ENCODE results near the gene SGCE. TPM values are rescaled to one million over a fixed set of nuclear protein-coding genes. Genes with fewer than 3 reads are reported as not detected.
"Not testable (repeated sequence)": the region's sequence is repeated elsewhere in the genome, so short reads cannot be mapped to it uniquely, and the experiment has no call there.

Gene SGCE, protein sequence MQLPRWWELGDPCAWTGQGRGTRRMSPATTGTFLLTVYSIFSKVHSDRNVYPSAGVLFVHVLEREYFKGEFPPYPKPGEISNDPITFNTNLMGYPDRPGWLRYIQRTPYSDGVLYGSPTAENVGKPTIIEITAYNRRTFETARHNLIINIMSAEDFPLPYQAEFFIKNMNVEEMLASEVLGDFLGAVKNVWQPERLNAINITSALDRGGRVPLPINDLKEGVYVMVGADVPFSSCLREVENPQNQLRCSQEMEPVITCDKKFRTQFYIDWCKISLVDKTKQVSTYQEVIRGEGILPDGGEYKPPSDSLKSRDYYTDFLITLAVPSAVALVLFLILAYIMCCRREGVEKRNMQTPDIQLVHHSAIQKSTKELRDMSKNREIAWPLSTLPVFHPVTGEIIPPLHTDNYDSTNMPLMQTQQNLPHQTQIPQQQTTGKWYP
- 119 TPM for polyA plus RNA-seq (ENCODE audit: insufficient read length)

- peak; percentile 88 for DNase-seq
These were observed at the start of gene SGCE for GRCh38 chr7:94655848-94656657. Gene SGCE, minus strand, starts transcription at chr7:94656133. Its CDS starts 35 bp downstream, at chr7:94656098.

GRCh38 chr7:94705155-94706021, 49.5 kb upstream of the SGCE start:
- not testable (repeated sequence) for DNase-seq

DNA sequence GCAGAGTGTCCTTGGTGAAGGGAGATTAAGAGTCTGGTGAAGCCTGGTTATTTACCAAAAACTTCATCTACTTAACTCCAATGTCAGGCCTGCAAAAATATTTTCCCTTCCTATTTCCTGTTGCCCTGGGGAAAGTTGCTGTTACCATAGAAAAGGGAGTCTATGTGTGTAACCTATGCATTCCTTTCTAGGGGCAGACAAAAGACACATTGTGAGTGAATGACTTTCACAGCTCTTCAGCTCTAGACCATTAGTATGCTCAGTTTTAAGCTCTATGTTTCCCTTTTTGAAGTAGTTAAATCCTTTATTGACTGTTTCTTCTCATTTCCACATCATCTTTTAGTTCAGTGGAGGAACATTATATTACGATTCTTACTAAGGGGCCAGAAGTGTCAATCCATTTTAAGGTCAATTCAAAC, 45.6 kb upstream of the SGCE start:
- DNase-seq = no peak

GRCh38 chr7:94700926-94701554, 45.1 kb upstream of the SGCE start:
- DNase-seq = no peak

DNA sequence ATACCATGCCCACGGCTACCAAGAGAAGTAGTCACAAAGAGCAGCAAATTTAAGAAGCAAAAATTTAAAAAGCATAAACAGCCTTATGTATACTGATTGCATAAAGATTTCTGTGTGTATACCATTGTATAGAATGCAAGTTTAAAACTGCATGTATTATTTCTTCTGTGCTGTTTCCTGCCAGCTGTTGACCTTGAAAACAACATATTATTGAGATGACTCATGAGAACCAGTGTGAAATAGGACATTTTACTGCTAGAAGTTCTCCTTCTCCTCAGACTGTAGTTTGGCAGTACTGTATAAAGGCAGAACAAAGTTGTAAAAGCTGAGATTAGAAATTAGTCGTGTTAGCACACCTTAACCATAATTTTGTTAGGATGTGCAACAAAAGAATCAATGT, 42.3 kb upstream of the SGCE start:
- DNase-seq = peak; percentile 38

DNA sequence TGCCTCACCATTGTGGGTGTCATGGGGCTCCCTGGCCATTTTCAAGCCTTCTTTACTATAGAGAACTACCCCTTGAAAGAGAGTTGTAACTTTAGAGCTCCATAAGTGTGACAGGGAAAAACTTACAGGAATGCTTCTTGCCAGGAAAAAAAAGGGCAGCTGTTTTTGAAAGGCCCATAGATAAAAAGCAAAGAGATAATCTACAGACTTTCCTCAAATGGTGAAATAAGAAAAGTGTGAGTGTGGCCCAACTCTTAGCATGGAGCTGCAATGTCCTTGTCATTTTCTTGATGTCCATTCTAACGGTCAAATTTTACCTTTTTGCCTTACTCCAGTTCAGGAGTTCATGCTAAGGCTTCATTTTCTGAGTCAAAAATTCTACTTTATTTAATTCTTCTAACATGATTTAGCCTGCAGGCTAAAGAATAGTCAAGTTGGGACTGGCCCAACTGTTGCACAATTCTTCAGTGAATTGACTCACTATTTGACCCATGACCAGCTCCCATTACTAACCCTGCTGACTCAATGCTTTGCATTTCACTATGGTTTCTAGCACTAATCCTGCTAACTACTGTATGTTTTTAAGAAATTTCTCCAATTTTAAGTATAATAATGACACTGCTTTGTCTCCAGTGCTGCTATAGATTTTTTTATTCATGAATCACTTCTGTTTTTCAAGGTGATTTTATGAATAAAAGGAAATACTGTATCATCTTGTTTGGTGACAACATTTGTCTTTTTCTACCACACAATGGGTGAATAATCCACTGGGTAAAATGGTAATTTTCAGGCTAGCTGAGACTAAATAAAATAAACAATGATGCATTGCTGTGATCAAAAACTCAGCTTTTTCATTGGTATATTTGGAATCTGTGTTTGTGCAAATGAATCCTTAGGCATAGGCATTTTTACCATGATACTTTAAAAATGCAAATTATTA, 41.4 kb upstream of the SGCE start:
- DNase-seq = peak; percentile 79

DNA sequence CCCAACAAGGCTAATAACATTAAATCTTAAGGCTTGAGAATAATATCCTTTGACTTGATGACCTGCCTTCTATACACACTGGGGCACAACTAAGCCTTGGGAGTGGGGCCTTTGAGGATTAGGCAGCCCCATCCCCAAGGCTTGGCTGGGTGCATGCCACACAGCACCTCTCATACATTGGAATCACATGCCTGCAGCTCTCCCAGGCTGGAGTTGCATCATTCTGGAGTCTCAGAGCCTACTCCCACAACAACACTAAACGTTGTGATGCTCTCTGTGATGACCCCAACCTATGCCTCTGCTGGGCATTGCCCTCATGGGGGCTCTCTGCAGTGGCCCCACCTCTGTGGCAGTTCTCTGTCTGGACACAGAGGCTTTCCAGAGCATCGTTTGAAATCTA, 31.9 kb upstream of the SGCE start:
- DNase-seq = no peak

DNA sequence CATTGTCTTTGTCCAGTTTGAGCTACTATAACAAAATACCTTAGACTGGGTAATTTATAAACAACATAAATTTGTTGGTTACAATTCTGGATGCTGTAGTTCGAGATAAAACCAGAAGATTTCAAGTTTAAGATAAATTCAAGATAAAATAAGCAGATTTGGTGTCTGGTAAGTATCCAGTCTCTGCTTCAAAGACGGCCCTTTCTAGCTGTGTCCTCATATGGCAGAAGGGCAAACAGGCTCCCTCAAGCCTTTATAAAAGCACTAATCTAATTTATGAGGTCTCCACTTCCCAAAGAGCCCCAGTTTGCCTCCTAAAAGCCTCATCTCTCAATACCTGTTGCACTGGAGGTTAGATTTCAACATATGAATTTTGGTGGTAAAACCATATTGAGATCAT, 31.1 kb upstream of the SGCE start:
- DNase-seq = no peak

- DNase-seq = no peak
These were observed 27.1 kb upstream of the SGCE start for GRCh38 chr7:94683066-94683465.

- DNase-seq = no peak
These were observed 23.4 kb upstream of the SGCE start for GRCh38 chr7:94679358-94679757.

GRCh38 chr7:94676431-94676830, 20.5 kb upstream of the SGCE start:
- DNase-seq = no peak

GRCh38 chr7:94675356-94675755, 19.4 kb upstream of the SGCE start:
- no peak for DNase-seq

DNA sequence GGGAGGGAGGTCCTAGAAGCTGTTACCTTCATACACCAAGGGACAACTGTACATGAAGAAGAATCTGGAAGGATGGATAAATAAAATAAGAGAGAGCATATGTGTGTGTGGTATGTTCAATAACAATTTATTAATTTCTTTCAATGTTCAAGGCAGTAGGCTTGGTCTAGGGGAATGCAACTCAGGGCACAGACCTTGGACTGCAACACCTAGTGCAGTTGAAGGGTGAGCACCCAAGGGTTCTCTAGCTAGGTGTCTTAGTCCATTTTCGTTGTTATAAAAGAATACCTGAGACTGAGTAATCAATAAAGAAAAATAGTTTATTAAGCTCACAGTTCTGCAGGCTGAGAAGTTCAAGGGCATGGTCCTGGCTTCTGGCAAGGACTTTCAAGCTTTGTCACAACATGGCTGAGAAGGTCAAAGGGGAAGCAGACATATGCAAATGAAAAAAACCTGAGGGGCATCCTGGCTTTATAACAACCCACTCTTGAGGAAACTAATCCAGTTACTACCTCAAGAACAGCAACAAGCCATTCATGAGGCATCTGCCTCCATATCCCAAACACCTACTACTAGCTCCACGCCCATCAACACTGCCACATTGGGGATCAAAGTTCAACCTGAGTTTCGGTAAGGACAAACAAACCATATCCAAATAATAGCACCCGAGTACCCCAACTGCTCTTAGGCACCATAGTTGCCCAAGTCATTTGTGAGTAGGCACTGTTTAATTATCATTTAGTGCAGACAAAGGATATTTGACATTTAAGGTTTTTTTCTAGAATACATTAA, 15.7 kb upstream of the SGCE start:
- DNase-seq = no peak

DNA sequence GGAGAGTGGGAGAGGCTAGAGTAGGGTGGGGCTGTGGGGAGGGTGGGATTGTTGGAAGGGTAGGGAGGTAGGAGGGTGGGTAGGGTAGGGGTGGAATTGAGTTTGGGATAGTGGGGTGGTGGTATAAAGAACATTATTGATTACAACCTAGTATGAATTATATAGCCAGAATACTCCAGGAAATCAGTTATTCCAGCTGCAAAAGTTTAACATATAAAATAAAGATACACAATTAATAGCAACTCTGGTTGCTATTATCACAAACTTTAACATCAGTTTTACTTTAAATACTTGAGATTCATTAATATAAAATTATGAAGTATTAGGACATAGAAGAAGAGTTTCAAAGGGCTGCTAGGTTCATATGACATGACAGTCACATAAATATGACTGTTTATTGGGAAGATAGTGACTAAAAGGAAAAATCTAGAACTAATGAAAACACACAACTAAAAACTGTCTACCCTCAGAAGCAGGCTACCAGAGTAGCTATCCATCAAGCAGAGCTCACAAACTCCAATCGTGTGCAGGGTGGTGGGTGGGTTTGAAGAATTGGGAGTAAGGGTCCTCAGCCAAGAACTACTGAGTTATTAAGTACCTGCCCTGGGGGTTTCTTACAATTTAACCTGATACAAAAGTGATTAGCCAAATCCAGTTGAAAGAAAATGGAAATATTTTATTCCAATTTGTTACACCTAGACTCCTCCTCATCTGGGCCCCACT, 14.0 kb upstream of the SGCE start:
- no peak for DNase-seq

DNA sequence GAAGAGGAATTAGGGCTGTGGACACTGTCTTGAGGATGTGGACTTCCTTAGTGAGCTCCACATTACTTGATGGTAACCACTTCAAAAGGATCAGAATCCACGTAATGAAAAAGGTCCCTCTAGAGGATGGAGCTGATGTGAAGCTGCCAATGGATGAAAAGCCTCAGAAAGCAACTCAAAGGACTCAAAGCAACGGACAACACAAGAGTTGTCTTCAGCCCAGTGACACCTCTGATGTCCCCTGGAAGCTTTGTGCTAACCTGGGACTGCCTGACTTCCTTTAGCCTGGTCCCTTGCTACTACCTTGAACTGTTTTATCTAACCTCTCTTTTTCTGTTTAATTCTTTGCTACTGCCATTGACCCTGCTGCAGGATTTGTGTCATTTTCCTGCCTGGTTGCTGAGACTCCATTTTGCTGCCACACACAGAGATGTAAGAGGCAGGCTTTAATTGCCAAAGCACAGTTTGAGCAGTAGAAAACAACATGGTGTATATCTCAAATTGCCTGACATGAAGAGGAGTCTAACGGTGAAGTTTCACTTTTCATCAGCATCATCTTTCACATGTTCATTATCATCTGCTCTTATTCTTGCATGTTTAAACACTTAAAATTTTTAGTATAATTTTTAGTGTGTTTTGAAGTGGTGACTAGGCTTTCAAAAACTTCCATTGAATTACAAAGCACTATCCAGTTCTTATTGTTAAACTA, 11.1 kb upstream of the SGCE start:
- DNase-seq = no peak

GRCh38 chr7:94665426-94665825, 9.5 kb upstream of the SGCE start:
- DNase-seq = no peak

DNA sequence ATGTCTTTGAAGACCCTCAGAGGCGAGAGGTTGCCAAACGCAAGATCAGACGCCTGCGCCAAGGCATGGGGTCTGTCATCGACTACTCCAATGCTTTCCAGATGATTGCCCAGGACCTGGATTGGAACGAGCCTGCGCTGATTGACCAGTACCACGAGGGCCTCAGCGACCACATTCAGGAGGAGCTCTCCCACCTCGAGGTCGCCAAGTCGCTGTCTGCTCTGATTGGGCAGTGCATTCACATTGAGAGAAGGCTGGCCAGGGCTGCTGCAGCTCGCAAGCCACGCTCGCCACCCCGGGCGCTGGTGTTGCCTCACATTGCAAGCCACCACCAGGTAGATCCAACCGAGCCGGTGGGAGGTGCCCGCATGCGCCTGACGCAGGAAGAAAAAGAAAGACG, 8.1 kb upstream of the SGCE start:
- DNase-seq = no peak

DNA sequence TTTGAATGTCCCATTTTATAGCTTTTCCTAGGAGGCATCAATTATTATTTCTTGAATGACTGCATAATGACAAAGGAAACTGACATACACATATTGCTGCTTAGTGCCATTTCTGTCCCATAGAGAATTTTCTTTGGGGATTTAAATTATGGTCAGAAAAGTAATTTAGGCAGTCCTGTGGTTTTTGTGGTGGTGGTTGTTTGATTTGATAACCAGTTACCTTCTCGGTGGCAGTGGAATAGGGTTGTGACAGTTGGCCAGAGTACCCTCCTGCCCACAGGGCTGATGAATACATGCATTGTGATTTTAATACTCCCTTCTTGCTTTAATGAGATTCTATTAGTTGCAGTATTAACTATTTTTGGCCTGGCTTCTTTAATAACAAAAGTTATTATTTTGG, 6.6 kb upstream of the SGCE start:
- DNase-seq = no peak

DNA sequence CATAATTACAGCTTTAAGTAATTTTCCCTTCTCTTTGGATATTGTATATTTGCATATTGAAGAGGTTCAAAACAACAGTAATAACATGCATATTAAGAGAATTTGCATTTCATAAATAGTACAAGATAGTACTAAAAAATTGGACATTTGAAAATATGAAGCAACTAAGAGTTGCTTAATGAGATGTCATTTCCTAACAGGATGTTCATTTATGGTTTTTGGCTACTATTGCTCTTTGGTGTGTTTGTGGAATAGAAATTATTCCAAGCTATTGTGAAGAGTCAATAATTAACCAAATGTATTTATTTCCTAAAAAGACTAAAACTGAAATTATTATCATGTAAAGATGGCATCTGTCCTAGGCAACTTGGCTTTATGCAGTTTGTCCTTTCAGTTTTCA, 4.1 kb upstream of the SGCE start:
- DNase-seq = no peak

Measured in hindlimb muscle (tissue), 1 donor.